Islet of Langerhans (tissue), 1 donor: Measurements from ENCODE around the gene SRP68.
"Not testable (repeated sequence)": the region's sequence is repeated elsewhere in the genome, so short reads cannot be mapped to it uniquely, and the experiment has no call there.

Experiments used
- FAIRE-seq: peaks from one replicate; lab custom pipeline; 2011; peaks lifted over from hg19 to GRCh38; lab: Jason Lieb, UNC

SRP68 gene

DNA sequence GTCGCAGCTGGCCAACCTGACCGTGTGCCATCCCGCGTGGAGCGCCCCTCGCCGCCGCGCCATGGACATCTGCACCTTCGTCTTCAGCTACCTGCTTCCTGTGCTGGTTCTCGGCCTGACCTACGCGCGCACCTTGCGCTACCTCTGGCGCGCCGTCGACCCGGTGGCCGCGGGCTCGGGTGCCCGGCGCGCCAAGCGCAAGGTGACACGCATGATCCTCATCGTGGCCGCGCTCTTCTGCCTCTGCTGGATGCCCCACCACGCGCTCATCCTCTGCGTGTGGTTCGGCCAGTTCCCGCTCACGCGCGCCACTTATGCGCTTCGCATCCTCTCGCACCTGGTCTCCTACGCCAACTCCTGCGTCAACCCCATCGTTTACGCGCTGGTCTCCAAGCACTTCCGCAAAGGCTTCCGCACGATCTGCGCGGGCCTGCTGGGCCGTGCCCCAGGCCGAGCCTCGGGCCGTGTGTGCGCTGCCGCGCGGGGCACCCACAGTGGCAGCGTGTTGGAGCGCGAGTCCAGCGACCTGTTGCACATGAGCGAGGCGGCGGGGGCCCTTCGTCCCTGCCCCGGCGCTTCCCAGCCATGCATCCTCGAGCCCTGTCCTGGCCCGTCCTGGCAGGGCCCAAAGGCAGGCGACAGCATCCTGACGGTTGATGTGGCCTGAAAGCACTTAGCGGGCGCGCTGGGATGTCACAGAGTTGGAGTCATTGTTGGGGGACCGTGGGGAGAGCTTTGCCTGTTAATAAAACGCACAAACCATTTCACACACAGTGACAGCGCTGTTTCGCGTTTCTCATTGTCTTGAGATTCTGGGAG lies 4.7 kb upstream of the SRP68 start:
- FAIRE-seq: no peak

DNA sequence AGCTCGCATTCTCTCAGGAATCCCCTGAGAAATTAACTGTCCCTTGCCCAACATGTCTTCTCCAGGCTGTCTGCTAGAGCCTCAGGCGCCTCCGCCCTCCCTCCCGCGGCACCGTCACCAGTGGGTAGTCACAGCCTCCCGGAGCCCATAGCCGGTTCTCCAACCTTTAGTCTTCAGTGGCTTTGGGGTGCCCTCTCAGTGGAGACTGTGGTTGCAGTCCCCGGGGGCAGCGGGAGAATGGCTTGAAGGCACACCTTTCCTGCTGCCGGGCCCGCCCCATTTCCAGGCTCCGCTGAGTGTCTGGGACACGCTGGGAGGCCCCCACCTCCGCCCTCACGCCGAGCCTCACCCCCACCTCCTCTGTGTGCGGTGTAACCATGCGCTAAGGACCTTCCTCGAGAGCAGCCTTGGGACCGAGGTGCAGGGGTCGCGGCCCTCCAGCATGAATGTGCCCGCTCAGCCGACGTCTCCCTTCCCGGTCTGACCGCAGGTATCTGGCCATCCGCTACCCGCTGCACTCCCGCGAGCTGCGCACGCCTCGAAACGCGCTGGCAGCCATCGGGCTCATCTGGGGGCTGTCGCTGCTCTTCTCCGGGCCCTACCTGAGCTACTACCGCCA lies 3.9 kb upstream of the SRP68 start:
- FAIRE-seq: no peak

DNA sequence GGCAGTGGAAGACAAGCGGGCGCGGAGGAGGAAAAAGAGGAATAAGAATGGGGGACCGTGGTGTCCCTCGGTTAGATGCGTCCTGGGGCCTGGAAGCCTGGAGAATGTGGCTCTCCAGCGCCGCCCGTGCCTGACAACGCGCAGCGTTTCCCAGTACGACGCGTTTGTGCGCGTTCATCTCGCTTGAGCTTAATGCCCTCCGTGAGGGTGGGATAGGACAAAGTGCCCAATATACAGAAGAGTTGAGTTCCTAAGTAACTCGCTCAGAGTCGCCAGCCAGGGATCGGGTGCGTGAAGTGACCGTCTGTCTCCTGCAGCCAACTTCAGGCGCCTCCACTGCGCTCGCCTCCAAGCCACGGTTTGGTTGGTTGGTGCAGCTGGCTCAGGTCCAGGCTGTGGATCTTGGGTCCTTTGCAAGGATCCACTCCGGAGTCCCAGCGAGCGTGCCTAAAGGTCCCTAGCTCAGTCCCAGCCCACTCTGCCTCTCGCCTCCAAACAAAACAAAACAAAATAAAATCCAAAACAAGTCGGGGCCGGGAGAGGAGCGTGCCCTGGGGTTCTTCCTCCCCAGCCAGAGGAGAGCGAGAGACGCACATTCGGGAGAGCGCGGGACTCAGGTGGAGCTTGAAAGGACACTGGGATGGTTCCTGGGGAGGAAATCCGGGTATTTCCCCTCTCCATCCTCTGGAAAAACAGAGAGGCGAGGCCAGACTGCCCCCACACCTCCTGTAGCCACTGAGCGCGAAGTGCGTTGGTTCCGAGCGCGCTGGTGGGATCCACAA lies 3.2 kb upstream of the SRP68 start:
- no peak for FAIRE-seq

DNA sequence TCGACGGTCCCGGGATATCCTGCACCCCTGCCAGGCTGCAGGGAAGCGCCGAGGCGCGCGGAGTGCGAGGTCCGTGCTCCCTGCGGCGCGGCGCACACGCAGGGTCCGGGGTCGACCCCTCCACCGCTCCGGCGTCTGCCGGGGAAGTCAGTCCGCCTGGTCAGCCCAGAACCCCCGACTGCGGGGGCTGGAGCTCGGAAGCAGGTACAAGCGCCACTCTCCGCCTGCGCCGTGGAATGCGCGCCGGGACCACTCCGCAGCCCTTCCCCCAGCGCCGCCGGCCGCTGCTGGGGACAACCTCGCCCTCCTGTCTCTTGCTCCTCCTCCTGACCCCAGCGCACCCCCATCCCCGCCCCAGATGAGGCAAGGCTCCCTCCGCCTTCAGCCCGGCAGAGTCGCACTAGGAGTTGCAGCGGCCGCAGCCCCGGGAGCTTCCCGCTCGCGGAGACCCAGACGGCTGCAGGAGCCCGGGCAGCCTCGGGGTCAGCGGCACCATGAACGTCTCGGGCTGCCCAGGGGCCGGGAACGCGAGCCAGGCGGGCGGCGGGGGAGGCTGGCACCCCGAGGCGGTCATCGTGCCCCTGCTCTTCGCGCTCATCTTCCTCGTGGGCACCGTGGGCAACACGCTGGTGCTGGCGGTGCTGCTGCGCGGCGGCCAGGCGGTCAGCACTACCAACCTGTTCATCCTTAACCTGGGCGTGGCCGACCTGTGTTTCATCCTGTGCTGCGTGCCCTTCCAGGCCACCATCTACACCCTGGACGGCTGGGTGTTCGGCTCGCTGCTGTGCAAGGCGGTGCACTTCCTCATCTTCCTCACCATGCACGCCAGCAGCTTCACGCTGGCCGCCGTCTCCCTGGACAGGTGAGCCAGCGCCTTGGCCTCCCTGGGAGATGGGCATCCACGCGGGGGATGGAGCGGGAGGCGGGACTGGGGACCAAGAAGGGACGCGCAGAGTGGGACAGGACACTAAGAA lies 2.4 kb upstream of the SRP68 start, which contains the start of gene GALR2:
Gene GALR2 (plus strand): TSS at position 392 of the 974 bp plus-strand sequence. CDS start 103 bp downstream, at position 495.
- no peak for FAIRE-seq

DNA sequence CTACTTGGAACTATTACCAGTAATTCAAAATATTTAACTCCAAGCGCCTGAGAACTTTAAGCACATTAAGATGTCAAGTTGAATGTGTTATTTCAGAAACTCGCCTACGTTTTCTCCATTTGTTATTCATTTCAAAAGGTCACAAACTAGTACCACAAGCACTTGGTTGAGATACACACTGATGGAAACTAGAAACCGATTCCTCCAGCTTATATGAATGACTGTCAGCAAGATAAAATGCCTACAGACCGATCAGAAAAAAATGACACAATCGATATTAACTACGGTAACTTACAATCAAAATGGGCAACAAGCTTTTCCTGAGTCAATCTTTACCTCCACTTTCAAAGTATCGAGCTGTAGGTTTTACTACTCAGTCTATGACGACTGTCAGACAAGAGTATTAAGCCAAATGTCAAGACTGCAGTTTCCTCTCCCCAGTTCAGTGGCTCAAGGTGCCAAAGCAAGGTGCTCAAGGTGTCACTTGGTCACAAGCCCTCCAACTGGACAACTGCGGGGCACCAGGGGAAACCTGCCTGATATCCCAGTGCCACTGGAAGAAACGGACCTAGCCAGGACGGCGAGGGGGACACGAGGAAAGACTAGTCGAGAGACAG lies 678 bp downstream of the SRP68 start:
- FAIRE-seq: no peak

DNA sequence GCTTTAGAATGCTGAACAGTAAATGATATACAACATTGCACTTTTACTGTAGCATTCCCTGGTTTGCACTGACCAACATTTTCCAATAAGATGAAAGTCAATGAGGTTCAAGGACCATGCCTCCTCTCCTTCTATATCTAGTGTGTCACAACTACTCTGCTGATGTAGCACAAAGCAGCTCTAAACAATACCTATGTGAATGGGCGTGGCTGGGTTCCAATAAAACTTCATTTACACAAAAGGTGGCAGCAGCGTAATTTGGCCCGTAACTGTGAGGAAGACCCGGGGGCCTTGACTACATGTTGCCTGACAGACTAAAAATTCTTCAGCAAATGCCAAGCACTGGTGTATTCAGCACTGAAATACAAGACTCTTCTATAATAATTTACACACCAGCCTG lies 6.5 kb downstream of the SRP68 start:
- no peak for FAIRE-seq

DNA sequence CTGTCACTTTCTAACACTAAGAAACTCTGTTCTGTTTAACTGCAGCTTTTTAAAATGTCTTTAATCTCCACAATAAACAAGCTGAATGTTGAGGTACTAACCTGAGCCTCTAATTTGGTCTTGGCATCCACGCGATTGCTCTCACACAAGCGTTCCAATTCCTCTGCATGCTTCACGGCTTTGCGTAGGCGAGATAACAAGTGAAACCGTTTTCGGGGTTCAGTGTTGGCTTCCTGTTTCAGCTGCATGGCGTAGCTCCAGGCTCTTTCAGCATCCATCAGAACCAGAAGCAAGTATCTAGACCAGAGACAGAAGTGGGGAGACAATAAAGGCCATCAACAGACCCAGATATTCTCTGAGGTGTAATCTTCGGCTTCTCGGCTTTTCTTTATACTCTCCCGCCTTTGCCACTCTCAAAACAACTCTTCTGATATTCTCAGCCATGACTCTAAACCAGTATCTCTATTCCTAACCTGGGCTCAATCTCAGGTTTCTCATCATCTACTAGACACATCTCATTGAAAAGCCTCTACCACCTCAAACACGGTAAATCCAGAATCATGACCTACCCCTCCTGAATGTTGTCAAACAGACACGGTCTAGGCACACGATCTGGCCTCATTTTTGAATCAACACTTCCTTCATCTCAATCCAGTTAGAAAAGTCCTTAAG lies 8.3 kb downstream of the SRP68 start:
- FAIRE-seq: no peak

DNA sequence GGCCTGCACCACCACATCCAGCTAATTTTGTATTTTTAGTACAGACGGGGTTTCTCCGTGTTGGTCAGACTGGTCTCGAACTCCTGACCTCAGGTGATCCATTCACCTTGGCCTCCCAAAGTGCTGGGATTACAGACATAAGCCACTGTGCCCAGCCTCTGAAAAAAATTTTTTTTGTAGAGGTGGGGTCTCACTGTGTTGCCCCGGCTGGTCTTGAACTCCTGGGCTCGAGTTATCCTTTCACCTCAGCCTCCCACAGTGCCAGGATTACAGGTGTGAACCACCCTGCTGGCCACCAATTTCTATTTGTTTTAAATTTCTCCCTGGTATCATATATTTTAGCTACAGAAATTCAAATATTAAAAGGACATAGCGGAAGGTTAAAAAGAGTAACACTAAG lies 14.1 kb downstream of the SRP68 start:
- not testable (repeated sequence) for FAIRE-seq

DNA sequence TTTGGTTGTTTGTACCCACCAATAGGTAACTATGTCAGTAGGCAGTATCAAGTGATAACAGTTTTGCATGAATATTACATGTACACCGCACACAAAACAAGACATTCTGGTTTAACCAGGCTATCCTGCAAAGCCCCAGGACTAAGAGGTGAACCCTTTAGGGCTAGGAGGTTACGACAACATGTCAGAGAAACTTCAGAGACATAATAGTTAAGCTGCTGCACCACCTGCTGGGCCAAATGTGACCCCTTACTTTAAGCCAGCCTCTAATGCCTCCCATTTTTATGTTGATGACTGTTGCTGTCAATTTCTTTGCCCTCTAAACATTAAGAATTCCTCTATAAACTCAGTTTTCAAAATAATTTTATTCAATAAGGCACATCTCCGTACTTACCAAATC lies 15.4 kb downstream of the SRP68 start:
- no peak for FAIRE-seq

DNA sequence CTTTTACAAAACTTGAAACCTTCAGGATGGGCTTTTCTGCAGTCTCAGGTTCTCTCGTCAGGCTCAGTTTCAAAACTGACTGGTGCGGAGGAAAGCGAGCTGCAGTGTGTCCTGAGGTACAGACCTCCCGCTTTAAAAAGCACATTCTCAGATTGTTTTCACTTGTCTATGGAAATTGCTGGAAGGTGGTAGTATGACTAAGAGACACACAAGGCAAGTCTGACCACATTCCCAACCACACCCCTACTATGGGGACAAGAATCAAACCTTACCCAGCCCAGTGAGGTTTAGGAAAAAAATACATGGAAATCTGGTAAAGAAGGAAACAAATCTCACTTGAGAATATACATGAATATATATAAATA lies 18.2 kb downstream of the SRP68 start:
- FAIRE-seq: no peak

DNA sequence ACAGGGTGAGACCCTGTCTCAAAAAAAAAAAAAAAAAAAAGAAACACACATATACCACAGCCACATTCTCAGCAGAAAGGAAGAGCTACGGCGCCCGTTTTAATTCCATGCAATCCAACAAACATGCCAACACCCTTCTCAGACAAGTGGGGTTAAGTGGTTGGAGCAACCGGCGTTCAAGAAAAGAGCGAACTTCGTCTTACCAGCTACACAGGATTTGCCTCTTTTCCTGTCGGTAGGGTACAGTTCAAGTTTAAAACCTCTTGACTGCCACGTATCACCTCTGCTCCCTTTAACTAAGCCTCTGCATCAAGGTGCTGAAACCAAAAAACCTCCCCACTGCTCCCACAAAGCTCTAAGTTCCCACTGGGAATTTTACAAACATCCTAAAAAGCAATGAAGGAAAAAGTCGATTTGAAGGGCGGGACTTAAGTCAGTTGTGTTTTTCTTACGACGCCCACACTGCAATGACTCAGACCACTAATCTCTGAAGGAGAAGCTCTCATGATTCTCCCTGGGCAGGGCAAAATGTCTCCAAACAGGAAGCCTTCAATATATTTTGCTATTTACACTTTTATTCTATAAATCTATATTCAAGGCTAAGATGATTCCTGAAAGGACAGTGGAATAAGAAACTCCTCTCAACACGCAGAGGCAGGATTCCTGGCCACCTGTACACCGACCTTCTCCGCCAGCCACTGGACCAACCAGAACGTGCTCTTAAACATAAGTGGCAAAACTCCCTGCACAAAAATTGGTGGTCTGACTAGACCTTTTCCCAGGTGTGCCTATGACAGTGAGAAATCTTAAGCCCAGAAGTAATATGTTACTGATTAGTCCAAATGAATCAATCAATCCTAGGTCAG lies 18.8 kb downstream of the SRP68 start:
- FAIRE-seq: no peak

DNA sequence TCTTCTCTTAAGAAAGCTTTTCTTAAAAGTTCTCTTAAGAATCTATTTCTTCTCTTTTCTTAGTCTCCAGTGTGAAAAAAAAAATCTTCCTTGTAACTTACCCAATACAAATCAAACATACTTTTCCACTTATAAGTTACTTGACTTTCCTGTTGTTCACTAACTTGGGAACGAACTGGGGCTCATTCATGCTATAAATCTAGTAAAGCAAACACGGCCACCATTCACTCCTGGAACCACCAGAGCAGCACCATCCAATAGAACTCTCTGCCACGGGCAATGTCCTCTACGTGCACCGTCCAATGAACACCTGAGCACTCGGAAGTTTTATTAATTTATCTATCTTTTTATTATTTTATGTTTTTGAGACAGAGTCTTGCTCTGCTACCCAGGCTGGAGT lies 20.8 kb downstream of the SRP68 start:
- FAIRE-seq: no peak

DNA sequence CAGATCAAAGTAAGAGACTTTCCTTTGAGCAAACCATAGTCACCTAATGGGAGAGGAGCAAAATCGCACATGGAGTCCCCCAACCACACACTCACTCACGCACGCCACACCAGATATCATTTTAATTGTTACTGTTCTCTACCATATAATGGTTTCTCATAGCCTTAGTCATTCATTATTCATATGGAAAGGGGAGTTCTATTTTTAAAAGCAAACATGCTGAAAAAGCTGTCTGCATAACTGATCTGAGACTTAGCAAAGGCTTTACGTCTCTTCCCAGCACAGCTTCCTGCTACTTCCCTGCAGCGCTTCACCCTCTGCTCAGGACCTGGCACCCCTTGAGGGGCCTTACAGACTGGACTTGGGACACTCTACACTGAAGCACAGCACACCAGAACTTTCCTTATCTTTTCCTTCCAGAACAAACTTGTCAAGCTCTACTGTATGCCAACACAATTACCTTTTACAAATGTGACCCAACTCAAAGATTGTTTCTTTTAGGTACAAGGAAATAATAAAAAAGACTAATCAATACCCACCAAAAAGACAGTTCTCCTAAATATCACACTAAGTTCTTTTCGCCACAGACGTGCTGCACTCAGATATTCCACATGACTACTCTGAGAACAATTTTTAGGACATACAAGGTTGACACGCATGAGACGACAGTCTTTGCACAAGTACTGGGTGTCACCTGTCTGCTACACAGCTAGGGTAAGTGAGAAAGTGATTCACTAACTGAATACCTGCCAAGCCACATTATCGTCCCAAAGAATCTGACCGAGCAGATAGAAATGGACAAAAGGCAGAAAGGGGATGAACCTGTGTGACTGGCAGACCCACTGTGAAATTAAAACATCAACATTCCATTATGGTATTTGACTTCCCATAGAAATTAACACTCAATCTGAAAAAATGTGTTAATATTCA lies 21.5 kb downstream of the SRP68 start:
- no peak for FAIRE-seq

DNA sequence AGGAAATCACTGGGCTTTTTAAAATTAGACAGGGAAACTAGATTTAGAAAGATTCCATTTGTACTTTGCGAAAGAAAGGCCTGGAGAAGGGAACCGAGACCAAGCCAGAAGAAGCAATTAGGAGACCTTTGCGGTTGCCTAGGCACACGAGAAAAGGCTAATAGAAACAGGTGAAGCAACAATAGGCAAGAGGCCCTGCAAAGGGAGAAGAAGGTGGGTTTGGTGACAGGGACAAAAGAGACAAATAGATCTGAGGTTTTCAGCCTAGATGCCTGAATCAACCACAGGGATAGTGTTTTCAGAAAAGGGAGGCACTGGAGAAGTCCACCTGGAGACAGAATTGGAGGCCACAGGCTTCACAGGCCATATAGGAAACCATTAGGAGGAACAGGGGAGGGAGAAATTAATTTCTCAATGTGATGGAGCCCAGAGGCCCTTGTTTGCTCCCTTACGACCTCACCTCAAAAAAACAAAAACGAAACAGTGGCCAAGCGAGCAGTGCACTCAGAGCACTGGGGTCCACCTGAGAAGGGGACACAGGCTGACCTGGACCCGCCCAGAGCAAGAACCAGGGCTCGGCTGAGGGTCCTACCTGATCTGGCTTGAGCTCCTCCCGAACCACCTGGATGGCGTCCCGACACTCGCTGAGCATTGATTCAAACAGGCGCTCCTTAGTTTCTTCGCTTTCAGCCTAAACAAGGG lies 22.3 kb downstream of the SRP68 start:
- FAIRE-seq: no peak

DNA sequence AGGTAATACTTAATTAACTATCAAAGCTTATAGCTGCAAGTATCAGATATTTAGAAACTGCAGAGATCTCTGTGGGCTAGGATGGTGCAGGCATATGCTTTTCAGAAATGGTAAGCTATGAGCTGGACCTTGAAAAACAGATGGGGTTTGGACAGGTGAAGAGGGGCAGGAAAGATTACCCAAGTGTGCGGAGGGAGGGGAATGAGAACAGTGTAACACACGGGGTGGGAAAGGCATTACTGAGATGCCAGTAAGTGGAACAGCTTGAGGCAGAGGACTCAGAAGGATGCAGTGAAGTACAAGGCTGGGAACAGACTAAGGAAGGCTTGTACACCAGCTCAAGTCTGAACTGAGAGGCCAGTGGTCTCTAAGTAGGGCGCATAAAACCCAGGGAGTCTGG lies 23.1 kb downstream of the SRP68 start:
- FAIRE-seq: no peak

DNA sequence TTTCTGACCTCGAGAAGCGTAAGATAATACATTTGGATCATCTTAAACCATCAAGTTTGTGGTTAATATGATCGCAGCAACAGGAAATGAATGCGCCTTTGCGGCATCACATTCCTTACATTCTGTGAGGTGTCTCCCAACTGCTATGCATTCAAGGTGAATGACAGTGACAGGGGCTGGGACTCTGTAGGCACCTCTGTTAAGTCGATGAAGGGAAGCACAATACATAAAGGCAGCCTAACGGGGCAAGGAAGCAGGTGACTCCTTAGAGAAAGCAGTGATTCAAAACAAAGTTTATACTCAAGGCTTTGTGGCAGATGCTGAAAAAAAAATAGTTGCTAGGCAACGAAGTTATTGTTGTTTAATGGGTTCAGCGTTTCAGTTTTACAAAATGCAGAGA lies 23.6 kb downstream of the SRP68 start:
- FAIRE-seq: no peak

DNA sequence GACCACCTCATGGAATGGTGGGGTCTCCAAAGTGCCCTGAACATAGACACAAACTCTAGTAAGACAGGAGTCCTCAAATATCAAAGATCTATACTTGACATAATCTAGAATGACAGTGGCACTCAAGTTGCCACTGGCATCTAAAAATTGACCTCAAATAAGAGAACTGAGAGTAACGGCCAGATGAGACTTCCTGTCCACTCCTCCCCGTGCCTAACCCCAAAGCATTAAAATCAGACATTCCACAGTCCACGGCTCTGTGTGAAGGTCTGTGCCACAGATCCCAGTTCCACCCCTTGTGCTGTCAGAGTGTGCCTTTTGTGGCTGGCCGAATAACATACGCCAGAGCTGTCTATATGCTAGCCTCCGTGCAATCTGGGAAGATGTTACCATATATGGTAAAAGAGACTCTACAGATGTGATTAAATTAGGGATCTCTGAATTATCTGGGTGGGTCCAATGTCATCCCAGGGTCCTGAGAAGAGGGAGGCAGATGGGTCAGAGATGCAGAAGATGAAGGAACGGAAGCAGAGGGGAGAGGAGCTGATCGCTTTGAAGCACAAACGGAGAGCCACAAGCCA lies 24.2 kb downstream of the SRP68 start:
- no peak for FAIRE-seq

DNA sequence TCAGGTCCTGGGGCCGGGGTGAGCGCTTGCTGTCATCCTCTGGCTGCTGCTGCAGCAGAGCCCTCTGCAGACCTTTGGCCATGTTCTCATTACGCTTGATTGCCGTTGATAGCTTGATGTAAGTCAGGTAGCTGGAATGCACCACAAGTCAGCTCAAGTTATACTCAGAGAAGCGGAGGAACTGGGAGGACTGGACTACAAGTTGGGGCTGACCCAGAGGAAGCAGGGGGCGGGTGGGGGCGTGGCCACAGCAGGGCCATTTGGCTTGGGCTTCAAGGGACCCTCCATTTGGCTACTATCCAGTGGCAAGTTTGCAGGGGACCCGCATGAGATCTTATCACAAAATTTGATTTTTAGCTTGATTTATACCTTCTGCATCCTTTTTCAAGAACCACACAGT lies 26.3 kb downstream of the SRP68 start:
- FAIRE-seq: no peak
